Measurements from ENCODE around the gene CDC6.
"Not testable (repeated sequence)": the region's sequence is repeated elsewhere in the genome, so short reads cannot be mapped to it uniquely, and the experiment has no call there.

Gene CDC6

DNA sequence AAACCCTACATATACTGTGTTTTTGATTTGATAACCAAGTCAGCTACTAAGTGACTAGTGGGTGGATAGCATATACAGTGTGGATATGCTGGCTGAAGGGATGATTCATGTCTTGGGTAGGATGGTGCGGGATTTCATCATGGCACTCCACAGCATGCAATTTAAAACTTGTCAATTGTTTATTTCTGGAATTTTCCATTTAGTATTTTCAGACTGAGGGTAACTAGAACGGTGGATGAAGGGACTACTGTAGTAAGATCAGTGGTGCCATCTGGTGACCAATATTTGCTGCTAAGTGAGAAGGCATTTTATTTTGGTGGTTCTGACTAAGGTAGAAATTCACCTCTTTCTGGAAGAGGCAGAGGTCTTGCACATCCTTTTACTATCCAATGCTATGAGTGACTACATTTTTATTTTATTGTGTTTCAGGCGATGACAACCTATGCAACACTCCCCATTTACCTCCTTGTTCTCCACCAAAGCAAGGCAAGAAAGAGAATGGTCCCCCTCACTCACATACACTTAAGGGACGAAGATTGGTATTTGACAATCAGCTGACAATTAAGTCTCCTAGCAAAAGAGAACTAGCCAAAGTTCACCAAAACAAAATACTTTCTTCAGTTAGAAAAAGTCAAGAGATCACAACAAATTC is 3.1 kb downstream of the CDC6 start:
- peak; percentile 27 for DNase-seq

GRCh38 chr17:40291281-40291664 is 3.6 kb downstream of the CDC6 start:
- no peak for DNase-seq

DNA sequence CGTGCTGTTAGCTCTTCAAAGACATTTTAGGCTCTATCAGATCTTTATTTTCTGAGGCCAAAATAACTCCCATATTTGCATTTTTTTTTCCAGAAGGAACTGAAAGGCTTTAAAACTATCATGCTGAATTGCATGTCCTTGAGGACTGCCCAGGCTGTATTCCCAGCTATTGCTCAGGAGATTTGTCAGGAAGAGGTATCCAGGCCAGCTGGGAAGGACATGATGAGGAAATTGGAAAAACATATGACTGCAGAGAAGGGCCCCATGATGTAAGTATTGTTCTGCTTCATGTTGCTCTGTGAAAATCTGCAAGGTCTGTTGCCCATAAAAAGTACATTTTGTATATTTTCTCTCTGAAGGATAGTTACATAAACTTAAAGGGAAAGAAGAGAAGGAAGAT is 5.7 kb downstream of the CDC6 start:
- no peak for DNase-seq

GRCh38 chr17:40295488-40296436 is 8.1 kb downstream of the CDC6 start:
- DNase-seq = no peak

DNA sequence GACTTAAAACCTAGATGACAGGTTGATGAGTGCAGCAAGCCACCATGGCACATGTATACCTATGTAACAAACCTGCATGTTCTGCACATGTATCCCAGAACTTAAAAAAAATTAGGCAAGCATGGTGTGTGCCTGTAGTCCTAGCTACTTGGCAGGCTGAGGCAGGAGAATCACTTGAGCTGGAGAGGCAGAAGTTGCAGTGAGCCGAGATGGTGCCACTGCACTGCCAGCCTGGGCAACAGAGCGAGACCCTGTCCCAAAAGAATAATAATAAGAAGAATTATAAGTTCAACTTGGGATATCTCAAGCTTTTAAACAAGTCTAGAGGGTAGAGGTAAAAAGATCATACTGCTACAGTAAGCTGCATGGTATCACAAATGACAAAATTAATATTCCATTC is 9.8 kb downstream of the CDC6 start:
- DNase-seq = no peak

DNA sequence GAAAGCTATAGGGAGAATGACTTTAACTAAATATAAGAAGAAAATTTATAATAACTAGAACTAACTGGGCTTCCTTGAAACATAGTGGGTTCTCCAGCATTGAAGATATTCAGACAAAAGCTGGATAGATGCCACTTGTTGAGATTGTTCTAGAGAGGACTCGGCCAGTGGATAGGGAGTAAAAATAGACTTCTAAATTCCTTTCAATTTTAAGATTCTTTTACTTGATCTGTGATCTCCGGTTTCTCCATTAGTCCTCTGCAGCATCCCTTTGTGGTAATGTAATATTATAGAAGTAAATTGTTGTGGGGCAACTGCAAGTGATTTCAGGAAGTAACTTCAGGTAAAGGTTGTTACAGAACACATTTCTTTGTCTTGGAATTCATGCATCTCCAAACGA is 11.0 kb downstream of the CDC6 start:
- no peak for DNase-seq

DNA sequence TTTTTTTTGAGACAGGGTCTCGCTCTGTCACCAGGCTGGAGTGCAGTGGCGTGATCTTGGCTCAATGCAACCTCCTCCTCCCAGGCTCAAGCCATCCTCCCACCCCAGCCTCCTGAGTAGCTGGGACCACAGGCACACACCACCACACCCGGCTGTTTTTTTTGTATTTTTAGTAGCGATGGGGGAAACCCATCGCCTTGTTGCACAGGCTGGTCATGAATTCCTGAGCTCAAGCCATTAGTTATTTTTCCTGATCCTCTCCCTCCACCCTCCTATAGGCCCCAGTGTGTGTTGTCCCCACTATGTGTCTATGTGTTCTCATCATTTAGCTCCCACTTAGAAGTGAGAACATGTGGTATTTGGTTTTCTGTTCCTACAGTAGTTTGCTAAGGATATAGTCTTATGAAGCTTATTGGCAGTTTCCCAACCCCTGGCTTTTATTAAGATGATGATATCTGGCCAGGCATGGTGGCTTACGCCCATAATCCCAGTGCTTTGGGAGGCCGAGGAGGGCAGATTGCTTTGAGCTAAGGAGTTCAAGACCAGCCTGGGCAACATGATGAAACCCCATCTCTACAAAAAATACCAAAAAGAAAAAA is 11.6 kb downstream of the CDC6 start:
- not testable (repeated sequence) for DNase-seq

DNA sequence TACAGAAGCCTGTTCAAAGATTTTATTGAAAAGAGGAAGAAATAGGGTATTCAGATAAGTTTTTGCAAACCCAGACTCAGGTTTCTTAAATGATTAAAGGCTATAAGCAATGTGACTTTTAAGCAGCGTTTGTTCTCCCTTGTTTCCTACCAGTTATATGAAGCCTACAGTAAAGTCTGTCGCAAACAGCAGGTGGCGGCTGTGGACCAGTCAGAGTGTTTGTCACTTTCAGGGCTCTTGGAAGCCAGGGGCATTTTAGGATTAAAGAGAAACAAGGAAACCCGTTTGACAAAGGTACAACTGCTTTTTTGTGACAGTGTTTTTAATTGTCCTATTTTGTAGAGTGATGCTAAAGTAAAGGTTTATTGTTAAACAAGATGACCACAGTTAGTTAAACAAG is 13.6 kb downstream of the CDC6 start:
- DNase-seq = no peak

DNA sequence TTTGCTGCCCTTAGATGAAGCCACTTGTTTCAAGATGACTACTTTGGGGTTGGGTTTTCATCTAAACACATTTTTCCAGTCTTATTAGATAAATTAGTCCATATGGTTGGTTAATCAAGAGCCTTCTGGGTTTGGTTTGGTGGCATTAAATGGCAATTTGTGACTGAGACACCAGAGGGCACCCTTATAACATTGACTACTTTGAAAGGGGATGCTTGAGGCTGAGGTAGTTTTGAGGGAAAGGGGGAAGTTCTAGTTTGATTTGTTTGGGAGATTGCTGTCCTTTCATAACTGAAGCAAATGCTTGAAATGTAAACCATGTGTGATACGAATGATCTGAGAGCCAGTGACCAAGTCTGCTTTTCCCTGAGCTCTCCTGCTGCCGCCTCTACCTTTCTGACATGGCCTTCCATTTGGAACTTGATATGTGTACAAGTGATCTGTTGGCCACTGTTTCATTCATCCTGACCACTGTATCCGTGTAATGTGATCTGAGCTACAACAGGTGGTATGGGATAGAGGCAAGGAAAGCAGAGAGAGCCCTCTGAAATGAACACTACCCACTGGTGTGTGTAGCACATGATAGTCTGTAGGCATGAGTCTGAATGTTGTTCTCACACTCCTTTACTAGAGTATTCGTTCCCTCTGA is 15.5 kb downstream of the CDC6 start:
- DNase-seq = no peak

GRCh38 chr17:40303708-40304551 is 16.3 kb downstream of the CDC6 start:
- no peak for DNase-seq

GRCh38 chr17:40304552-40304863 is 16.8 kb downstream of the CDC6 start:
- DNase-seq = not testable (repeated sequence)

DNA sequence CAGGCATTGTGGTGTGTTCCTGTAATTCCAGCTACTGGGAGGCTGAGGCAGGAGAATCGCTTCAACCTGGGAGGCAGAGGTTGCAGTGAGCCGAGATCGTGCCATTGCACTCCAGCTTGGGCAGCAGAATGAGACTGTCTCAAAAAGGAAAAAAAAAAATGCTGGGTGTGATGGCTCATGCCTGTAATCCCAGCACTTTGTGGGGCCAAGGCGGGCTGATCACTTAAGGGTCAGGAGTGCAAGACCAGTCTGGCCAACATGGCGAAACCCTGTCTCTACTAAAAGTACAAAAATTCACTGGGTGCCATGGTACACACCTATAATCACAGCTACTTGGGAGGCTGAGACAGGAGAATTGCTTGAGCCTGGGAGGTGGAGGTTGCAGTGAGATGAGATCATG is 17.2 kb downstream of the CDC6 start:
- DNase-seq = not testable (repeated sequence)

DNA sequence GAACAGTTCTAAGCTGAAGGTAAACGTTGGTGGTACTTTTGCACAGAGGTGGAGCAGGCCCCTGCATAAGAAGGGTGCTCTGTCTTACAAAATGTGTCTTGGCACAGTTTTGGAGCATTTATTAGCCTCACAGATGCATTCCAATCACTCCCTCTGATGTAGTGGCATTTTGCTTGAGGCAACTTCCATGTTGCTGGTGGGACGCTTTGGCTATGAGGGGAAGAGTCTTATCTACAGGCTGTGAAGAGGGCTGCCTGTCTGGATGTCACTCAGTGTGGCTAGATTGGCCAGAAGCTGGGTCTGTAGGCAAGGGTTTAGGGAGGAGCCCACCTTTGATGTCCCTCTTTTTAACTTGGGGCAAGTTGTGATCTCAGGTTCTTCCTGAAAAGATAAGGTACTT is 18.7 kb downstream of the CDC6 start:
- no peak for DNase-seq

- DNase-seq = no peak
These were observed 19.5 kb downstream of the CDC6 start for GRCh38 chr17:40307001-40307730.

- no peak for DNase-seq
These were observed 20.1 kb downstream of the CDC6 start for GRCh38 chr17:40307740-40308239.

- no peak for DNase-seq
These were observed 21.6 kb downstream of the CDC6 start, which contains the start of gene RARA for GRCh38 chr17:40309031-40309948. Gene RARA (plus strand): TSS chr17:40309180. CDS start chr17:40331219, 22,039 bp downstream.

- no peak for DNase-seq
These were observed 22.4 kb downstream of the CDC6 start for GRCh38 chr17:40309949-40310510.

DNA sequence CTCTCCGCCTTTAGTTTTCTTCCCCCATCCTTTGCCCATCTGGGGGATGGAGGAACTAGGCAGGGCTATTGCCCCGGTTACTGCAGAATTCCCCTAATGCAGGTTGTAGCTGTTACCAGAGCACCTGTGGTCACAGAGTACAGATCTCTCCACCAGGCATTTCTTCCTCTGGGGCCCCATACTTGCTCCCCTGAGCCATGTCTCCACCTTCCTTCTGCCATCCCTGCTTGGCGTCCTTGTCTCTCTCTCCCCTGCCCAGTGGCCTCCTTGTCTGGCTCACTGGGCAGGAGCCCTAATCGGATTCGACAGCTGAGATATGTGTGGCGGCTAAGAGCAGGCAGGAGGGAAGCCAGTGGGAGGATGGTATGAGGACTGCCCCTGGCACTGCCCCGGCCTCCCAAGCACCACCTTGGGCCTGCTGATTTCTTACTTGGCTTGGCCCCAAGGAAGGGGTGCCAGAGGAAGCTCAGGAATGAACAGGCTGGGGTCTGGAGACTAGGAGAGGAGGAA is 23.3 kb downstream of the CDC6 start:
- no peak for DNase-seq

DNA sequence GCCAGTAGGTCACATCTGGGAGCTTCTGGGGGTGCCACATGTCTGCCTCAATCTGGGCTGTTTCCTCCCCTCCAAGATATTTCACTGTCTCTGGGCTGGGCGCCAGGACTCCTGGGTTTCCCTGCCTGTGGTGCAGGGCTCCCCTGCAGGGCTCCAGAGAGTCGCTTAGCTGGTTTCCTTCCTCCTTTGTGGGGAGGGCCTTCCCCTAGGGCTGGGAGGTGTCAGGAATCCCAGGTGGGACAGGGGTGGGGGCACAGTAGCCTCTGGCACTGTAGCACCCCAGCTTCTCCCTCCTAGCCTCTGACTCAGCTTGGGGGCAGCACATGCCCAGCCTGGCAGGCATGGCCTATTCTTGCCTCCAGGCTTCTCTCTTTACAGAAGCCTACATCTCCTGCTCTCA is 23.9 kb downstream of the CDC6 start:
- DNase-seq = no peak

Data from SIG-M5 (cell line).